Astrocyte (in vitro differentiated cells and primary cell): ENCODE measurements around the gene CEP104. TPM values are rescaled to one million over a fixed set of nuclear protein-coding genes. Genes with fewer than 3 reads are reported as not detected.

Experiments used
- DNase-seq: peaks from one replicate; pipeline ENCODE4 v3.0.0-alpha.2; 2010; ENCODE audit warnings: low read depth
- FAIRE-seq: peaks from 2 replicates; lab custom pipeline; 2011; peaks lifted over from hg19 to GRCh38; lab: Jason Lieb, UNC
- H2AFZ ChIP-seq: 2 replicates; pipeline ENCODE4 v1.6.0; 2012; ENCODE audit warnings: low read depth, low read length, inconsistent platforms
- H3K27ac ChIP-seq: 2 replicates; pipeline ENCODE4 v1.5.1; 2011; ENCODE audit warnings: low read depth, low read length, inconsistent platforms
- H3K27me3 ChIP-seq: 2 replicates; pipeline ENCODE4 v1.6.0; 2011; ENCODE audit warnings: low read length, inconsistent platforms; ENCODE audit not compliant: insufficient read depth
- H3K36me3 ChIP-seq: 2 replicates; pipeline ENCODE4 v1.5.1; 2011; ENCODE audit warnings: low read length, inconsistent platforms; ENCODE audit not compliant: insufficient read depth
- H3K4me1 ChIP-seq: 2 replicates; pipeline ENCODE4 v1.5.1; 2011; ENCODE audit warnings: low read length, inconsistent platforms; ENCODE audit not compliant: insufficient read depth
- H3K4me2 ChIP-seq: 2 replicates; pipeline ENCODE4 v1.6.0; 2012; ENCODE audit warnings: low read length, inconsistent platforms
- H3K4me3 ChIP-seq: 2 replicates; pipeline ENCODE4 v1.5.1; 2011; ENCODE audit warnings: low read depth, mild to moderate bottlenecking, low read length, inconsistent platforms; ENCODE audit not compliant: insufficient read depth
- H3K79me2 ChIP-seq: 2 replicates; pipeline ENCODE4 v1.6.0; 2012; ENCODE audit warnings: mild to moderate bottlenecking, low read length, inconsistent platforms; ENCODE audit not compliant: insufficient read depth
- H3K9ac ChIP-seq: 2 replicates; pipeline ENCODE4 v1.6.0; 2012; ENCODE audit warnings: mild to moderate bottlenecking, low read length, inconsistent platforms
- H3K9me3 ChIP-seq: 2 replicates; pipeline ENCODE4 v1.5.1; 2012; ENCODE audit warnings: low read depth, mild to moderate bottlenecking, low read length, inconsistent platforms; ENCODE audit not compliant: insufficient read depth
- H4K20me1 ChIP-seq: 2 replicates; pipeline ENCODE4 v1.6.0; 2012; ENCODE audit warnings: low read length, inconsistent platforms; ENCODE audit not compliant: insufficient read depth
- H3K27ac Mint-ChIP-seq: one replicate; pipeline ENCODE4 v1.8.0; 2021; ENCODE audit warnings: mild to moderate bottlenecking, mixed read lengths; ENCODE audit not compliant: unreplicated experiment
- H3K27me3 Mint-ChIP-seq: one replicate; pipeline ENCODE4 v1.8.0; 2021; ENCODE audit warnings: low read depth, mixed read lengths; ENCODE audit not compliant: unreplicated experiment
- H3K36me3 Mint-ChIP-seq: one replicate; pipeline ENCODE4 v1.8.0; 2021; ENCODE audit warnings: low read depth, mixed read lengths; ENCODE audit not compliant: unreplicated experiment
- H3K4me1 Mint-ChIP-seq: one replicate; pipeline ENCODE4 v1.8.0; 2021; ENCODE audit warnings: low read depth, mixed read lengths; ENCODE audit not compliant: unreplicated experiment
- H3K4me3 Mint-ChIP-seq: one replicate; pipeline ENCODE4 v1.8.0; 2021; ENCODE audit warnings: mild to moderate bottlenecking, moderate library complexity, mixed read lengths; ENCODE audit not compliant: unreplicated experiment
- H3K9me3 Mint-ChIP-seq: one replicate; pipeline ENCODE4 v1.8.0; 2021; ENCODE audit warnings: mild to moderate bottlenecking, mixed read lengths; ENCODE audit not compliant: unreplicated experiment
- EZH2 ChIP-seq: IDR thresholded peaks from 2 replicates; pipeline ENCODE4 v1.6.1; 2012; ENCODE audit warnings: mild to moderate bottlenecking, low read length, inconsistent platforms; ENCODE audit not compliant: insufficient read depth
- total RNA-seq: library from RNA; stranded (reverse); gene quantifications from 2 replicates; pipeline ENCODE4 v1.2.1, GENCODE V29; 2021
- TF ChIP-seq, protein P1 (sequence below): IDR thresholded peaks from 2 replicates; pipeline ENCODE4 v1.5.1; 2011; ENCODE audit warnings: low read depth, mild to moderate bottlenecking, inconsistent platforms, low read length, moderate library complexity; ENCODE audit not compliant: insufficient read depth

CEP104 gene
- total RNA-seq, 1 donor from 2014 or later = 43.6 TPM

DNA sequence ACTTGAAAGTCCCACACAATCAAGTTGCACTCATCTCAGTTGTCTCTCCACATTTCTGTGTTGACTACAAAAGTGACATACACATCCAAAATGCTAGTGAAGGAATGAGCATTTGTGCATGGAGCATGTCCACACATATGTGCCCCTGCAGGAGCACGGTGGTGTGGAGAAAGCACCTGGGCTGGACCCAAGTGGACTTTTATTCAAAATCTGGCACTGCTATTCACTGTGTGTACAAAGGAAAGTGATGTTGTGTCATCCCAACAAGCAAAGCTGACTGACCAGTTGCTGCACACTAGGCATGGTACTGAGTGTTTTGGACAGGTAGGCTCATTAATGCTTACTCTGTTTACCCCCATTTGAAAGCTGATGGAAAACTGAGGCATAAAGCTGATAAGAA, 19.3 kb downstream of the CEP104 start:
- H3K36me3 ChIP-seq = peaks cover 23% of the 10 kb centered on the region
- no peak overlapping the region for H3K4me3 ChIP-seq
- no peak for TF ChIP-seq EZH2
- TF ChIP-seq, protein P1, sequence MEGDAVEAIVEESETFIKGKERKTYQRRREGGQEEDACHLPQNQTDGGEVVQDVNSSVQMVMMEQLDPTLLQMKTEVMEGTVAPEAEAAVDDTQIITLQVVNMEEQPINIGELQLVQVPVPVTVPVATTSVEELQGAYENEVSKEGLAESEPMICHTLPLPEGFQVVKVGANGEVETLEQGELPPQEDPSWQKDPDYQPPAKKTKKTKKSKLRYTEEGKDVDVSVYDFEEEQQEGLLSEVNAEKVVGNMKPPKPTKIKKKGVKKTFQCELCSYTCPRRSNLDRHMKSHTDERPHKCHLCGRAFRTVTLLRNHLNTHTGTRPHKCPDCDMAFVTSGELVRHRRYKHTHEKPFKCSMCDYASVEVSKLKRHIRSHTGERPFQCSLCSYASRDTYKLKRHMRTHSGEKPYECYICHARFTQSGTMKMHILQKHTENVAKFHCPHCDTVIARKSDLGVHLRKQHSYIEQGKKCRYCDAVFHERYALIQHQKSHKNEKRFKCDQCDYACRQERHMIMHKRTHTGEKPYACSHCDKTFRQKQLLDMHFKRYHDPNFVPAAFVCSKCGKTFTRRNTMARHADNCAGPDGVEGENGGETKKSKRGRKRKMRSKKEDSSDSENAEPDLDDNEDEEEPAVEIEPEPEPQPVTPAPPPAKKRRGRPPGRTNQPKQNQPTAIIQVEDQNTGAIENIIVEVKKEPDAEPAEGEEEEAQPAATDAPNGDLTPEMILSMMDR = no peak
- FAIRE-seq = no peak
- no peak for DNase-seq
- Mint-ChIP-seq H3K36me3 (peaks cover 36% of the 10 kb centered on the region), H3K27ac (no peak overlapping the region), H3K4me3 (no peak overlapping the region), H3K4me1 (no peaks in the 10 kb centered on the region), H3K27me3 (no peaks in the 10 kb centered on the region), H3K9me3 (no peaks in the 10 kb centered on the region)
- no peak overlapping the region for H2AFZ ChIP-seq
- no peaks in the 10 kb centered on the region for H4K20me1 ChIP-seq
- no peak overlapping the region for H3K27ac ChIP-seq
- no peaks in the 10 kb centered on the region for H3K9me3 ChIP-seq
- H3K27me3 ChIP-seq = no peaks in the 10 kb centered on the region
- no peaks in the 10 kb centered on the region for H3K79me2 ChIP-seq
- no peaks in the 10 kb centered on the region for H3K4me1 ChIP-seq
- no peak overlapping the region for H3K9ac ChIP-seq
- no peak overlapping the region for H3K4me2 ChIP-seq

DNA sequence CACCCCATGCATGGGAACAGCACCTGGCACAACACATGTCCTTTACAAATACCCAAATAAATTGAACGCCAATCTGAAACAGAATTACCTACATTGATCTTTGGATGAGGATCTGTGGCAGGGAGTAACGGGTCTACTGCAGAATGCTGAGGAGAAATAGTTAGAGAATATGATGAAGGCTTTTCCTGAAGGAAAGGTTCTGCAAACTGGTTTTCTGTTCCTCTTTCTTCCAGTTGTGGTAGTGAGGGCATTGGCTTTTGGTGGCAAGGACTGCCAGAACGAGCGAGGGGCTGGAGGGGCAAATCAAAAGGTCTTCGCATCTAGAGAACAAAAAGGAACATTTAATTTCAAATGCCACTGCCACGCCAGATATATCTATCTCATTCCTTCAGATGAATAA, 19.8 kb downstream of the CEP104 start:
- Mint-ChIP-seq H3K4me3 (no peak overlapping the region), H3K36me3 (peaks cover 36% of the 10 kb centered on the region), H3K9me3 (no peaks in the 10 kb centered on the region), H3K27me3 (no peaks in the 10 kb centered on the region), H3K4me1 (no peaks in the 10 kb centered on the region), H3K27ac (no peak overlapping the region)
- H3K9me3 ChIP-seq = no peaks in the 10 kb centered on the region
- peaks cover 25% of the 10 kb centered on the region for H3K36me3 ChIP-seq
- no peaks in the 10 kb centered on the region for H4K20me1 ChIP-seq
- H2AFZ ChIP-seq = no peak overlapping the region
- H3K4me2 ChIP-seq = no peak overlapping the region
- no peak overlapping the region for H3K4me3 ChIP-seq
- H3K79me2 ChIP-seq = no peaks in the 10 kb centered on the region
- no peak overlapping the region for H3K27ac ChIP-seq
- no peaks in the 10 kb centered on the region for H3K4me1 ChIP-seq
- DNase-seq (no peak), FAIRE-seq (no peak)
- no peaks in the 10 kb centered on the region for H3K27me3 ChIP-seq
- TF ChIP-seq, protein P1 = no peak
- TF ChIP-seq EZH2 = no peak
- no peak overlapping the region for H3K9ac ChIP-seq

DNA sequence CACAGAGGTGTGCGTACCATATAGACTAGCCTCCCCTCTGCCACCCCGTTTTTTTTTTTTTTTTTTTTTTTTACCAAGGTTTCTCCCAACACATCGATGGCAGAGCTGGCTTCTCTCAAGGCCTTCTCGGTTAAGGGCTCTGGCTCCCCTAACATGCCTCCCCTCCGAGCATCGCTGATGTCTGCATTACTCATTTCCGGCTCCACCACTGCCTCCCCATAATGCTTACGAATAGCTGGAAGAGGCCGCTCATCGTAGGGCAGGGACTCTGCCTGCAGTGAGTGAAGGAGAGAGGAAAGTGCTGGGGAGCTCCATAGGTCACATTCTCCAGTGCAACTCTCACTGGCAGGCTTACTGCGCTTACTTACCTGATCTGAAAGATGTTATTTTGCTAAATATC, 20.6 kb downstream of the CEP104 start:
- Histone ChIP-seq H2AFZ (no peak overlapping the region), H3K79me2 (no peaks in the 10 kb centered on the region), H3K36me3 (peaks cover 32% of the 10 kb centered on the region), H3K9me3 (no peaks in the 10 kb centered on the region), H3K4me2 (no peak overlapping the region), H4K20me1 (no peaks in the 10 kb centered on the region), H3K4me3 (no peak overlapping the region), H3K27me3 (no peaks in the 10 kb centered on the region), H3K9ac (no peak overlapping the region), H3K27ac (no peak overlapping the region), H3K4me1 (no peaks in the 10 kb centered on the region)
- no peaks in the 10 kb centered on the region for H3K4me1 Mint-ChIP-seq
- H3K27ac Mint-ChIP-seq = no peak overlapping the region
- H3K27me3 Mint-ChIP-seq = no peaks in the 10 kb centered on the region
- no peak overlapping the region for H3K4me3 Mint-ChIP-seq
- peaks cover 36% of the 10 kb centered on the region for H3K36me3 Mint-ChIP-seq
- H3K9me3 Mint-ChIP-seq = no peaks in the 10 kb centered on the region
- TF ChIP-seq EZH2 = no peak
- TF ChIP-seq, protein P1 = no peak
- DNase-seq (peak; percentile 56), FAIRE-seq (no peak)
